HepG2 (cell line): ENCODE data around the gene ZG16. TPM values are rescaled to one million over a fixed set of nuclear protein-coding genes. Genes with fewer than 3 reads are reported as not detected.

ENCODE experiments used
- CREM ChIP-seq, 2 experiments: sonication (generic) in 1 of 2; formaldehyde crosslinking in 1 of 2; IDR thresholded peaks; 2 replicates each; pipeline versions ENCODE4 v1.4.0 to v1.6.1; 2016 to 2020; ENCODE audit warnings: antibody characterized with exemption in 1 of 2, mild to moderate bottlenecking in 1 of 2, missing genetic modification reagents in 1 of 2
- E2F5 ChIP-seq: sonication (generic); formaldehyde crosslinking; conservative IDR thresholded peaks from 2 replicates; pipeline ENCODE4 v1.4.0; 2020; ENCODE audit warnings: missing genetic modification reagents
- ELF3 ChIP-seq: IDR thresholded peaks from 2 replicates; pipeline ENCODE4 v1.6.1; 2016; ENCODE audit warnings: missing genetic modification reagents, missing compliant biosample characterization
- JDP2 ChIP-seq: sonication (generic); formaldehyde crosslinking; IDR thresholded peaks from 2 replicates; pipeline ENCODE4 v1.8.1; 2022; ENCODE audit warnings: missing genetic modification reagents, borderline replicate concordance
- KDM5B ChIP-seq: sonication (generic); formaldehyde crosslinking; IDR thresholded peaks from 2 replicates; pipeline ENCODE4 v1.4.0; 2020; ENCODE audit warnings: missing genetic modification reagents, mild to moderate bottlenecking, borderline replicate concordance
- MIER2 ChIP-seq: IDR thresholded peaks from 2 replicates; pipeline ENCODE4 v1.6.1; 2016; ENCODE audit warnings: missing biosample characterization, missing genetic modification reagents
- NKX3-1 ChIP-seq: sonication (generic); formaldehyde crosslinking; IDR thresholded peaks from 2 replicates; pipeline ENCODE4 v1.5.0; 2020; ENCODE audit warnings: missing genetic modification reagents
- POLR2A ChIP-seq, 2 experiments: IDR thresholded peaks; 2 replicates each; pipeline ENCODE4 v1.6.1; 2011; ENCODE audit warnings: low read depth in 2 of 2, low read length in 2 of 2, mild to moderate bottlenecking in 1 of 2, moderate library complexity in 1 of 2; ENCODE audit not compliant: insufficient read depth in 1 of 2
- SOX6 ChIP-seq, 2 experiments: fragments of 450-650 bp in 1 of 2; sonication (generic) in 1 of 2; formaldehyde crosslinking in 1 of 2; IDR thresholded peaks; 2 replicates each; pipeline versions ENCODE4 v1.4.0 to v1.6.1; 2017 to 2020; ENCODE audit warnings: antibody characterized with exemption in 1 of 2, mild to moderate bottlenecking in 1 of 2, missing genetic modification reagents in 1 of 2
- STAG1 ChIP-seq: sonication (generic); formaldehyde crosslinking; IDR thresholded peaks from 2 replicates; pipeline ENCODE4 v1.4.0; 2020; ENCODE audit warnings: missing genetic modification reagents
- THAP7 ChIP-seq: sonication (generic); formaldehyde crosslinking; IDR thresholded peaks from 2 replicates; pipeline ENCODE4 v1.8.1; 2023; ENCODE audit warnings: mild to moderate bottlenecking, missing genetic modification reagents
- ZNF230 ChIP-seq: sonication (generic); formaldehyde crosslinking; IDR thresholded peaks from 2 replicates; pipeline ENCODE4 v1.4.0; 2020; ENCODE audit warnings: mild to moderate bottlenecking, missing genetic modification reagents
- ZNF709 ChIP-seq: sonication (generic); formaldehyde crosslinking; IDR thresholded peaks from 2 replicates; pipeline ENCODE4 v1.5.0; 2020; ENCODE audit warnings: mild to moderate bottlenecking, missing genetic modification reagents
- polyA plus RNA-seq, 8 experiments: library from polyadenylated mRNA; depleted of rRNA in 3 of 8; stranded (reverse) in 7 of 8; unstranded in 1 of 8; fragments of >200 nt; fragmentation: Illumina TruSeq in 4 of 8; extraction: Trizol in 4 of 8; gene quantifications; 2 replicates each; pipeline versions ENCODE4 v1.2.1 to v1.2.3, GENCODE V29; 2011 to 2016; ENCODE audit warnings: low read depth in 4 of 8, missing spikeins in 1 of 8, mixed read lengths in 1 of 8; ENCODE audit not compliant: insufficient read depth in 1 of 8
- total RNA-seq, 5 experiments: library from RNA; depleted of rRNA; stranded (reverse); fragments of >200 nt; fragmentation: Illumina TruSeq; extraction: Trizol; gene quantifications; 2 replicates each; pipeline ENCODE4 v1.2.3, GENCODE V29; 2016; ENCODE audit warnings: low read depth in 1 of 5
- TF ChIP-seq, protein P1 (sequence below): sonication (generic); formaldehyde crosslinking; IDR thresholded peaks from 2 replicates; pipeline ENCODE4 v1.9.0; 2021; ENCODE audit warnings: mild to moderate bottlenecking, missing genetic modification reagents
- TF ChIP-seq, protein P2 (sequence below), 2 experiments: sonication (generic) in 1 of 2; formaldehyde crosslinking in 1 of 2; IDR thresholded peaks; 2 replicates each; pipeline versions ENCODE4 v1.6.1 to v1.9.0; 2014 to 2022; ENCODE audit warnings: antibody characterized with exemption in 1 of 2, borderline replicate concordance in 1 of 2, inconsistent platforms in 1 of 2, low read depth in 1 of 2, missing genetic modification reagents in 1 of 2

The ZG16 gene
- total and polyA plus RNA-seq, 2 of the 13 experiments (the other 11 are each of a cell fraction or from before 2014, with no cell fraction given) = 0.04 to 0.07 TPM

GRCh38 chr16:29820271-29820701 is 42.2 kb downstream of the ZG16 start, which contains the start of gene MVP (continued):
- peak; percentile 27; the same call in 1 of the 2 replicates for TF ChIP-seq CREM (IDR thresholded peaks at IDR 0.05)
- TF ChIP-seq CREM (CRISPR knock-in tag; IDR thresholded peaks at IDR 0.05) = no peak
- TF ChIP-seq NKX3-1 = 0 out of 2 replicates have a peak, but pooled peaks have one; percentile 24
- TF ChIP-seq, protein P1, sequence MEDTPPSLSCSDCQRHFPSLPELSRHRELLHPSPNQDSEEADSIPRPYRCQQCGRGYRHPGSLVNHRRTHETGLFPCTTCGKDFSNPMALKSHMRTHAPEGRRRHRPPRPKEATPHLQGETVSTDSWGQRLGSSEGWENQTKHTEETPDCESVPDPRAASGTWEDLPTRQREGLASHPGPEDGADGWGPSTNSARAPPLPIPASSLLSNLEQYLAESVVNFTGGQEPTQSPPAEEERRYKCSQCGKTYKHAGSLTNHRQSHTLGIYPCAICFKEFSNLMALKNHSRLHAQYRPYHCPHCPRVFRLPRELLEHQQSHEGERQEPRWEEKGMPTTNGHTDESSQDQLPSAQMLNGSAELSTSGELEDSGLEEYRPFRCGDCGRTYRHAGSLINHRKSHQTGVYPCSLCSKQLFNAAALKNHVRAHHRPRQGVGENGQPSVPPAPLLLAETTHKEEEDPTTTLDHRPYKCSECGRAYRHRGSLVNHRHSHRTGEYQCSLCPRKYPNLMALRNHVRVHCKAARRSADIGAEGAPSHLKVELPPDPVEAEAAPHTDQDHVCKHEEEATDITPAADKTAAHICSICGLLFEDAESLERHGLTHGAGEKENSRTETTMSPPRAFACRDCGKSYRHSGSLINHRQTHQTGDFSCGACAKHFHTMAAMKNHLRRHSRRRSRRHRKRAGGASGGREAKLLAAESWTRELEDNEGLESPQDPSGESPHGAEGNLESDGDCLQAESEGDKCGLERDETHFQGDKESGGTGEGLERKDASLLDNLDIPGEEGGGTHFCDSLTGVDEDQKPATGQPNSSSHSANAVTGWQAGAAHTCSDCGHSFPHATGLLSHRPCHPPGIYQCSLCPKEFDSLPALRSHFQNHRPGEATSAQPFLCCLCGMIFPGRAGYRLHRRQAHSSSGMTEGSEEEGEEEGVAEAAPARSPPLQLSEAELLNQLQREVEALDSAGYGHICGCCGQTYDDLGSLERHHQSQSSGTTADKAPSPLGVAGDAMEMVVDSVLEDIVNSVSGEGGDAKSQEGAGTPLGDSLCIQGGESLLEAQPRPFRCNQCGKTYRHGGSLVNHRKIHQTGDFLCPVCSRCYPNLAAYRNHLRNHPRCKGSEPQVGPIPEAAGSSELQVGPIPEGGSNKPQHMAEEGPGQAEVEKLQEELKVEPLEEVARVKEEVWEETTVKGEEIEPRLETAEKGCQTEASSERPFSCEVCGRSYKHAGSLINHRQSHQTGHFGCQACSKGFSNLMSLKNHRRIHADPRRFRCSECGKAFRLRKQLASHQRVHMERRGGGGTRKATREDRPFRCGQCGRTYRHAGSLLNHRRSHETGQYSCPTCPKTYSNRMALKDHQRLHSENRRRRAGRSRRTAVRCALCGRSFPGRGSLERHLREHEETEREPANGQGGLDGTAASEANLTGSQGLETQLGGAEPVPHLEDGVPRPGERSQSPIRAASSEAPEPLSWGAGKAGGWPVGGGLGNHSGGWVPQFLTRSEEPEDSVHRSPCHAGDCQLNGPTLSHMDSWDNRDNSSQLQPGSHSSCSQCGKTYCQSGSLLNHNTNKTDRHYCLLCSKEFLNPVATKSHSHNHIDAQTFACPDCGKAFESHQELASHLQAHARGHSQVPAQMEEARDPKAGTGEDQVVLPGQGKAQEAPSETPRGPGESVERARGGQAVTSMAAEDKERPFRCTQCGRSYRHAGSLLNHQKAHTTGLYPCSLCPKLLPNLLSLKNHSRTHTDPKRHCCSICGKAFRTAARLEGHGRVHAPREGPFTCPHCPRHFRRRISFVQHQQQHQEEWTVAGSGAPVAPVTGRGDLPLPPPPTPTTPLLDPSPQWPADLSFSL (CRISPR knock-in tag) = no peak
- TF ChIP-seq, protein P2, sequence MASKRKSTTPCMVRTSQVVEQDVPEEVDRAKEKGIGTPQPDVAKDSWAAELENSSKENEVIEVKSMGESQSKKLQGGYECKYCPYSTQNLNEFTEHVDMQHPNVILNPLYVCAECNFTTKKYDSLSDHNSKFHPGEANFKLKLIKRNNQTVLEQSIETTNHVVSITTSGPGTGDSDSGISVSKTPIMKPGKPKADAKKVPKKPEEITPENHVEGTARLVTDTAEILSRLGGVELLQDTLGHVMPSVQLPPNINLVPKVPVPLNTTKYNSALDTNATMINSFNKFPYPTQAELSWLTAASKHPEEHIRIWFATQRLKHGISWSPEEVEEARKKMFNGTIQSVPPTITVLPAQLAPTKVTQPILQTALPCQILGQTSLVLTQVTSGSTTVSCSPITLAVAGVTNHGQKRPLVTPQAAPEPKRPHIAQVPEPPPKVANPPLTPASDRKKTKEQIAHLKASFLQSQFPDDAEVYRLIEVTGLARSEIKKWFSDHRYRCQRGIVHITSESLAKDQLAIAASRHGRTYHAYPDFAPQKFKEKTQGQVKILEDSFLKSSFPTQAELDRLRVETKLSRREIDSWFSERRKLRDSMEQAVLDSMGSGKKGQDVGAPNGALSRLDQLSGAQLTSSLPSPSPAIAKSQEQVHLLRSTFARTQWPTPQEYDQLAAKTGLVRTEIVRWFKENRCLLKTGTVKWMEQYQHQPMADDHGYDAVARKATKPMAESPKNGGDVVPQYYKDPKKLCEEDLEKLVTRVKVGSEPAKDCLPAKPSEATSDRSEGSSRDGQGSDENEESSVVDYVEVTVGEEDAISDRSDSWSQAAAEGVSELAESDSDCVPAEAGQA (IDR thresholded peaks at IDR 0.05; ENCODE audit: low read depth) = no peak
- TF ChIP-seq, protein P2 (CRISPR knock-in tag; IDR thresholded peaks at IDR 0.05; ENCODE audit: borderline replicate concordance) = no peak
- no peak for TF ChIP-seq THAP7
- TF ChIP-seq STAG1 (CRISPR knock-in tag) = peak; percentile 11; the same call in 1 of the 2 replicates
- no peak for TF ChIP-seq ZNF709 (CRISPR knock-in tag)
- TF ChIP-seq POLR2A (IDR thresholded peaks at IDR 0.05; ENCODE audit: insufficient read depth in 1 of 2, low read depth in 2 of 2, low read length in 2 of 2) = 0 out of 4 replicates have a peak, but pooled peaks of 1 of the 2 experiments have one; percentile 7
- no peak for TF ChIP-seq SOX6 (IDR thresholded peaks at IDR 0.05)
- 0 out of 2 replicates have a peak, but pooled peaks have one; percentile 14 for TF ChIP-seq SOX6 (CRISPR knock-in tag; IDR thresholded peaks at IDR 0.05)
- no peak for TF ChIP-seq E2F5 (CRISPR knock-in tag)
- TF ChIP-seq ZNF230 = no peak
- 0 out of 2 replicates have a peak, but pooled peaks have one; percentile 24 for TF ChIP-seq KDM5B (CRISPR knock-in tag)
- TF ChIP-seq JDP2 (CRISPR knock-in tag) = no peak
- TF ChIP-seq MIER2 (CRISPR knock-in tag) = 0 out of 2 replicates have a peak, but pooled peaks have one; percentile 17
- TF ChIP-seq ELF3 = 0 out of 2 replicates have a peak, but pooled peaks have one; percentile 31
